Mesendoderm (in vitro differentiated cells): ENCODE measurements around the gene TPSD1.

Experiments
- DNase-seq: peaks from one replicate; pipeline ENCODE4 v3.0.0; 2013
- H2AK5ac ChIP-seq: 2 replicates; pipeline ENCODE4 v1.6.1; 2013; ENCODE audit warnings: low read length, inconsistent platforms
- H2BK120ac ChIP-seq: 2 replicates; pipeline ENCODE4 v1.6.1; 2013; ENCODE audit warnings: low read depth, mild to moderate bottlenecking, low read length, moderate library complexity, mixed read lengths
- H2BK15ac ChIP-seq: replicated peaks from 2 replicates; pipeline ENCODE4 v1.6.1; 2013; ENCODE audit warnings: low read depth, mild to moderate bottlenecking, moderate library complexity
- H2BK5ac ChIP-seq: 2 replicates; pipeline ENCODE4 v1.6.1; 2013; ENCODE audit warnings: low read length, inconsistent platforms
- H3K18ac ChIP-seq: 2 replicates; pipeline ENCODE4 v1.6.1; 2013; ENCODE audit warnings: mild to moderate bottlenecking, low read length, mixed read lengths
- H3K23ac ChIP-seq: one replicate; pipeline ENCODE4 v1.6.1; 2013; ENCODE audit warnings: low read length
- H3K27ac ChIP-seq: 2 replicates; pipeline ENCODE4 v1.5.1; 2013; ENCODE audit warnings: low read depth, mild to moderate bottlenecking, inconsistent platforms, low read length, moderate library complexity
- H3K27me3 ChIP-seq: 2 replicates; pipeline ENCODE4 v1.6.1; 2013; ENCODE audit warnings: low read length, control low read depth, mild to moderate bottlenecking, inconsistent platforms; ENCODE audit not compliant: insufficient read depth, poor library complexity
- H3K36me3 ChIP-seq: 2 replicates; pipeline ENCODE4 v1.6.1; 2013; ENCODE audit warnings: low read length, inconsistent platforms; ENCODE audit not compliant: control insufficient read depth, insufficient read depth
- H3K4ac ChIP-seq: one replicate; pipeline ENCODE4 v1.6.1; 2013; ENCODE audit warnings: low read depth, mild to moderate bottlenecking, low read length, moderate library complexity
- H3K4me1 ChIP-seq: 2 replicates; pipeline ENCODE4 v1.6.1; 2013; ENCODE audit warnings: low read depth, low read length, inconsistent platforms; ENCODE audit not compliant: control insufficient read depth
- H3K4me2 ChIP-seq: 2 replicates; pipeline ENCODE4 v1.6.1; 2013; ENCODE audit warnings: low read length
- H3K4me3 ChIP-seq: 2 replicates; pipeline ENCODE4 v1.5.1; 2013; ENCODE audit warnings: mild to moderate bottlenecking, low read length
- H3K56ac ChIP-seq: one replicate; pipeline ENCODE4 v1.6.1; 2013; ENCODE audit warnings: low read length
- H3K79me1 ChIP-seq: 2 replicates; pipeline ENCODE4 v1.6.1; 2013; ENCODE audit warnings: low read length, inconsistent platforms
- H3K79me2 ChIP-seq: 2 replicates; pipeline ENCODE4 v1.6.1; 2013; ENCODE audit warnings: mild to moderate bottlenecking, low read length; ENCODE audit not compliant: control insufficient read depth, insufficient read depth
- H3K9ac ChIP-seq: 2 replicates; pipeline ENCODE4 v1.6.1; 2013; ENCODE audit warnings: low read length, inconsistent platforms
- H4K5ac ChIP-seq: one replicate; pipeline ENCODE4 v1.6.1; 2013; ENCODE audit warnings: low read length
- H4K8ac ChIP-seq: one replicate; pipeline ENCODE4 v1.6.1; 2013; ENCODE audit warnings: low read depth, mild to moderate bottlenecking, control low read depth, low read length, moderate library complexity
- WGBS: extraction: QIAGEN DNeasy Blood & Tissue Kit; methylation state at CpG from one replicate; pipeline ENCODE4 v1.1.7; 2013; ENCODE audit warnings: low lambda C conversion rate, missing lambda C conversion rate; ENCODE audit not compliant: insufficient coverage; ENCODE audit errors: extremely low coverage; 5-methylcytosine and 5-hydroxymethylcytosine counted together

Gene TPSD1

DNA sequence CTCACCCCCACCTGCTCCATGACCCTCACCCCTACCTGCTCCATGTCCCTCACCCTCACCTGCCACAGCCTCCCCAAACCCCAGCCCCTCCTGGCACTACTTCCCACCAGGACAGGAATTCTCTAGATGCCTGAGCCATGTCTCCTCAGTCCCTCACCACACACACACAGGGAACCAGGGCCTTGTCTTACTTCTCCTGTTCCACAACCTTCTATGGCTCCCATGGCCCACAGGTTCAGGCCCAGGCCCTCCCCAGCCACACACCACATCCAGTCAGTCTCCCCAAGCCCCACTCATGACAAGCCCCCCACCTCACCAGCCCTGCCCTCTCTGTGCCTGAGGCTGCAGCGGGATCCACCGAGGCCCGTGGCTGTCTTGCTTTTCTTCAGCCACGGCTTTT lies 50.5 kb downstream of the TPSD1 start:
- H4K8ac ChIP-seq, result no peak overlapping the region
- H2AK5ac ChIP-seq, result no peak overlapping the region
- WGBS, result no CpG with 5 or more reads among the region's 4 CpGs
- H3K36me3 ChIP-seq, result no peaks in the 10 kb centered on the region
- H3K27me3 ChIP-seq, result no peaks in the 10 kb centered on the region
- H2BK15ac ChIP-seq, result no peak overlapping the region
- H2BK5ac ChIP-seq, result no peak overlapping the region
- no peak overlapping the region for H3K4ac ChIP-seq
- DNase-seq, result no peak
- no peak overlapping the region for H3K9ac ChIP-seq
- no peak overlapping the region for H2BK120ac ChIP-seq
- no peak overlapping the region for H3K4me2 ChIP-seq
- H4K5ac ChIP-seq, result no peak overlapping the region
- H3K79me1 ChIP-seq, result no peaks in the 10 kb centered on the region
- H3K56ac ChIP-seq, result no peak overlapping the region
- no peak overlapping the region for H3K18ac ChIP-seq
- no peak overlapping the region for H3K23ac ChIP-seq
- no peak overlapping the region for H3K4me3 ChIP-seq
- peaks cover 16% of the 10 kb centered on the region for H3K79me2 ChIP-seq
- peaks cover 3% of the 10 kb centered on the region for H3K4me1 ChIP-seq
- H3K27ac ChIP-seq, result no peak overlapping the region

DNA sequence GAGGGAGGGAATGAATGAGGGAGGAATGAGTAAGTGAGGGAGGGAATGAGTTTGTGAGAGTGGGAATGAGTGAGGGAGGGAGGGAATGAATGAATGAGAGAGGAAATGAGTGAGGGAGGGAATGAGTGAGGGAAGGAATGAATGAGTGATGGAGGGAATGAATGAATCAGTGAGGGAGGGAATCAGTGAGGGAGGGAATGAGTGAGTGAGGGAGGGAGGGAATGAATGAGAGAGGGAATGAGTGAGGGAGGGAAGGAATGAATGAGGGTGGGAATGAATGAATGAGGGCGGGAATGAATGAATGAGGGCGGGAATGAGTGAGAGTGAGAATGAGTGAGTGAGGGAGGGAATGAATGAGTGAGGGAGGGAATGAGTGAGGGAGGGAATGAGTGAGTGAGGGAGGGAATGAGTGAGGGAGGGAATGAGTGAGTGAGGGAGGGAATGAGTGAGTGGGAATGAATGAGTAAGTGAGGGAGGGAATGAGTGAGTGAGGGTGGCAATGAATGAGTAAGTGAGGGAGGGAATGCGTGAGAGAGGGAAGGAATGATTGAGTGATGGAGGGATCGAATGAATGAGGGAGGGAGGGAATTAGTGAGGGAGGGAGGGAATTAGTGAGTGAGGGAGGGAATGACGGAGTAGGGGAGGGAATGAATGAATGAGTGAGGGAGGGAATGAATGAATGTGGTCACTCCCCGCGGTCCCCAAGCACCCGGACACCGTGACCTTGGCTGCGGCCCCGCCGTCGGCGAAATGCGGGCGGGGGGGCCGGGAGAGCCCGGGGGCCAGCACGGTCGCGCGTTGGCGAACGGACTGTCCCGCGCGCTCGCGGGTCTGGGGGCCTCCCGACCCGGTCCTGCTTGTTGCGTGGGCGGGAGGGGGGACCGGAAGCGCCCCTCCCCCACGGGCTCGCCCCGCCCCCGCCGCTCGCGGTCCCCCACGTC lies 52.4 kb downstream of the TPSD1 start:
- no peaks in the 10 kb centered on the region for H3K79me1 ChIP-seq
- H3K18ac ChIP-seq, result peak overlapping the region; percentile 88
- DNase-seq, result peak; percentile 94
- H3K4me1 ChIP-seq, result peaks cover 6% of the 10 kb centered on the region
- H3K4me2 ChIP-seq, result peak overlapping the region; percentile 25
- H2BK5ac ChIP-seq, result no peak overlapping the region
- peak overlapping the region; percentile 71 for H3K9ac ChIP-seq
- H3K27me3 ChIP-seq, result no peaks in the 10 kb centered on the region
- 99% methylated on average over 4 of the region's 43 CpGs for WGBS
- H3K4ac ChIP-seq, result peak overlapping the region; percentile 11
- H2BK120ac ChIP-seq, result no peak overlapping the region
- H3K56ac ChIP-seq, result peak overlapping the region; percentile 84
- no peak overlapping the region for H4K5ac ChIP-seq
- peaks cover 35% of the 10 kb centered on the region for H3K79me2 ChIP-seq
- H2BK15ac ChIP-seq, result no peak overlapping the region
- H2AK5ac ChIP-seq, result no peak overlapping the region
- H3K27ac ChIP-seq, result no peak overlapping the region
- peak overlapping the region; percentile 68 for H4K8ac ChIP-seq
- H3K4me3 ChIP-seq, result peak overlapping the region; percentile 43
- no peak overlapping the region for H3K23ac ChIP-seq
- H3K36me3 ChIP-seq, result no peaks in the 10 kb centered on the region
